Measurements from ENCODE around the gene PTPRE.

Gene PTPRE

GRCh38 chr10:127878475-127879055 is 28.3 kb upstream of the PTPRE start:
- Histone ChIP-seq H3K9me3 (ENCODE audit: low read depth, low read length) (no peaks in the 10 kb centered on the region), H3K9ac (ENCODE audit: insufficient read length) (no peak overlapping the region), H3K4me3 (no peak overlapping the region), H3K36me3 (ENCODE audit: insufficient read depth, low read length) (no peaks in the 10 kb centered on the region), H3K27ac (no peak overlapping the region)
- TF ChIP-seq EZH2 (IDR thresholded peaks at IDR 0.05) = no peak
- TF ChIP-seq FOXP2 (optimal IDR thresholded peaks at IDR 0.05; ENCODE audit: control extremely low read depth, extremely low read length, insufficient read depth) = no peak
- no peak for DNase-seq (ENCODE audit: low read depth, low spot score)

GRCh38 chr10:127880557-127880956 is 26.3 kb upstream of the PTPRE start:
- Histone ChIP-seq H3K4me3 (no peak overlapping the region), H3K9ac (ENCODE audit: insufficient read length) (no peak overlapping the region), H3K36me3 (ENCODE audit: insufficient read depth, low read length) (no peaks in the 10 kb centered on the region), H3K9me3 (ENCODE audit: low read depth, low read length) (no peaks in the 10 kb centered on the region), H3K27ac (no peak overlapping the region)
- TF ChIP-seq POLR2AphosphoS5 (IDR thresholded peaks at IDR 0.05; ENCODE audit: borderline replicate concordance, low read depth, low read length) = no peak
- TF ChIP-seq EZH2 (IDR thresholded peaks at IDR 0.05) = no peak
- no peak for TF ChIP-seq FOXP2 (optimal IDR thresholded peaks at IDR 0.05; ENCODE audit: control extremely low read depth, extremely low read length, insufficient read depth)
- no peak for DNase-seq (ENCODE audit: low read depth, low spot score)

GRCh38 chr10:127881262-127881661 is 25.6 kb upstream of the PTPRE start:
- H3K9ac ChIP-seq (ENCODE audit: insufficient read length) = no peak overlapping the region

GRCh38 chr10:127882391-127882790 is 24.5 kb upstream of the PTPRE start:
- TF ChIP-seq EZH2 (IDR thresholded peaks at IDR 0.05) = no peak
- no peak for TF ChIP-seq FOXP2 (optimal IDR thresholded peaks at IDR 0.05; ENCODE audit: control extremely low read depth, extremely low read length, insufficient read depth)
- no peak for TF ChIP-seq POLR2AphosphoS5 (IDR thresholded peaks at IDR 0.05; ENCODE audit: borderline replicate concordance, low read depth, low read length)
- Histone ChIP-seq H3K27ac (no peak overlapping the region), H3K9ac (ENCODE audit: insufficient read length) (no peak overlapping the region), H3K9me3 (ENCODE audit: low read depth, low read length) (no peaks in the 10 kb centered on the region), H3K4me3 (no peak overlapping the region), H3K36me3 (ENCODE audit: insufficient read depth, low read length) (no peaks in the 10 kb centered on the region)
- DNase-seq (ENCODE audit: low read depth, low spot score) = no peak

More at GRCh38 chr10:127881262-127881661, 25.6 kb upstream of the PTPRE start:
- TF ChIP-seq EZH2 (IDR thresholded peaks at IDR 0.05) = no peak
- no peak for TF ChIP-seq FOXP2 (optimal IDR thresholded peaks at IDR 0.05; ENCODE audit: control extremely low read depth, extremely low read length, insufficient read depth)
- no peak for TF ChIP-seq POLR2AphosphoS5 (IDR thresholded peaks at IDR 0.05; ENCODE audit: borderline replicate concordance, low read depth, low read length)
- H3K27ac ChIP-seq = no peak overlapping the region
- no peaks in the 10 kb centered on the region for H3K36me3 ChIP-seq (ENCODE audit: insufficient read depth, low read length)
- no peaks in the 10 kb centered on the region for H3K9me3 ChIP-seq (ENCODE audit: low read depth, low read length)
- H3K4me3 ChIP-seq = no peak overlapping the region
- no peak for DNase-seq (ENCODE audit: low read depth, low spot score)

- no peak overlapping the region for H3K27ac ChIP-seq
- H3K9ac ChIP-seq (ENCODE audit: insufficient read length) = no peak overlapping the region
- H3K36me3 ChIP-seq (ENCODE audit: insufficient read depth, low read length) = no peaks in the 10 kb centered on the region
- no peaks in the 10 kb centered on the region for H3K9me3 ChIP-seq (ENCODE audit: low read depth, low read length)
- DNase-seq (ENCODE audit: low read depth, low spot score) = no peak
- no peak for TF ChIP-seq EZH2 (IDR thresholded peaks at IDR 0.05)
- no peak for TF ChIP-seq POLR2AphosphoS5 (IDR thresholded peaks at IDR 0.05; ENCODE audit: borderline replicate concordance, low read depth, low read length)
- TF ChIP-seq FOXP2 (optimal IDR thresholded peaks at IDR 0.05; ENCODE audit: control extremely low read depth, extremely low read length, insufficient read depth) = no peak
- no peak overlapping the region for H3K4me3 ChIP-seq
Observed at GRCh38 chr10:127882801-127883459, 24.0 kb upstream of the PTPRE start.

GRCh38 chr10:127883516-127883915 is 23.4 kb upstream of the PTPRE start:
- Histone ChIP-seq H3K9ac (ENCODE audit: insufficient read length) (no peak overlapping the region), H3K9me3 (ENCODE audit: low read depth, low read length) (no peaks in the 10 kb centered on the region), H3K36me3 (ENCODE audit: insufficient read depth, low read length) (no peaks in the 10 kb centered on the region), H3K4me3 (no peak overlapping the region), H3K27ac (no peak overlapping the region)
- no peak for DNase-seq (ENCODE audit: low read depth, low spot score)
- TF ChIP-seq POLR2AphosphoS5 (IDR thresholded peaks at IDR 0.05; ENCODE audit: borderline replicate concordance, low read depth, low read length) (no peak), FOXP2 (optimal IDR thresholded peaks at IDR 0.05; ENCODE audit: control extremely low read depth, extremely low read length, insufficient read depth) (no peak), EZH2 (IDR thresholded peaks at IDR 0.05) (no peak)

- Histone ChIP-seq H3K4me3 (no peak overlapping the region), H3K9me3 (ENCODE audit: low read depth, low read length) (no peaks in the 10 kb centered on the region), H3K27ac (no peak overlapping the region), H3K9ac (ENCODE audit: insufficient read length) (no peak overlapping the region), H3K36me3 (ENCODE audit: insufficient read depth, low read length) (no peaks in the 10 kb centered on the region)
- DNase-seq (ENCODE audit: low read depth, low spot score) = no peak
- TF ChIP-seq EZH2 (IDR thresholded peaks at IDR 0.05) = no peak
- no peak for TF ChIP-seq FOXP2 (optimal IDR thresholded peaks at IDR 0.05; ENCODE audit: control extremely low read depth, extremely low read length, insufficient read depth)
- TF ChIP-seq POLR2AphosphoS5 (IDR thresholded peaks at IDR 0.05; ENCODE audit: borderline replicate concordance, low read depth, low read length) = no peak
Observed at GRCh38 chr10:127884501-127884900, 22.4 kb upstream of the PTPRE start.

GRCh38 chr10:127886371-127887051 is 20.4 kb upstream of the PTPRE start:
- no peak overlapping the region for H3K4me3 ChIP-seq
- no peaks in the 10 kb centered on the region for H3K36me3 ChIP-seq (ENCODE audit: insufficient read depth, low read length)
- H3K9me3 ChIP-seq (ENCODE audit: low read depth, low read length) = no peaks in the 10 kb centered on the region
- TF ChIP-seq POLR2AphosphoS5 (IDR thresholded peaks at IDR 0.05; ENCODE audit: borderline replicate concordance, low read depth, low read length) (no peak), FOXP2 (optimal IDR thresholded peaks at IDR 0.05; ENCODE audit: control extremely low read depth, extremely low read length, insufficient read depth) (no peak), EZH2 (IDR thresholded peaks at IDR 0.05) (no peak)
- H3K9ac ChIP-seq (ENCODE audit: insufficient read length) = no peak overlapping the region
- no peak overlapping the region for H3K27ac ChIP-seq
- no peak for DNase-seq (ENCODE audit: low read depth, low spot score)
